Measurements from ENCODE around the gene KCNJ11.

KCNJ11 gene

GRCh38 chr11:17410606-17411379 is 22.3 kb upstream of the KCNJ11 start:
- Histone ChIP-seq H3F3A (ENCODE audit: insufficient read depth) (no peaks in the 10 kb centered on the region), H3K79me2 (ENCODE audit: insufficient read depth, low read length) (no peaks in the 10 kb centered on the region), H2AFZ (ENCODE audit: low read depth, low read length, severe bottlenecking) (no peak overlapping the region), H3K27ac (ENCODE audit: low read depth, low read length) (no peak overlapping the region), H3K9ac (ENCODE audit: low read length) (no peak overlapping the region), H3K36me3 (ENCODE audit: low read length) (no peaks in the 10 kb centered on the region), H3K9me3 (ENCODE audit: insufficient read depth, low read length) (no peaks in the 10 kb centered on the region), H3K27me3 (ENCODE audit: low read length) (no peaks in the 10 kb centered on the region), H3K4me3 (ENCODE audit: insufficient read depth, low read length, poor library complexity, severe bottlenecking) (no peak overlapping the region), H4K20me1 (ENCODE audit: low read depth, low read length) (no peaks in the 10 kb centered on the region), H3K4me2 (ENCODE audit: low read depth, low read length, poor library complexity, severe bottlenecking) (no peak overlapping the region), H3K9me2 (replicated peaks; ENCODE audit: insufficient read depth, low read length) (no peaks in the 10 kb centered on the region)
- no peak for TF ChIP-seq EZH2phosphoT487 (conservative IDR thresholded peaks at IDR 0.05; ENCODE audit: low read length)
- no peak for TF ChIP-seq CTCF (IDR thresholded peaks at IDR 0.05; ENCODE audit: insufficient read depth, low read length, poor library complexity, severe bottlenecking)

GRCh38 chr11:17408641-17409040 is 20.2 kb upstream of the KCNJ11 start:
- no peak overlapping the region for H3K9ac ChIP-seq (ENCODE audit: low read length)
- no peaks in the 10 kb centered on the region for H3K9me3 ChIP-seq (ENCODE audit: insufficient read depth, low read length)
- H3K27ac ChIP-seq (ENCODE audit: low read depth, low read length): no peak overlapping the region
- H3K9me2 ChIP-seq (replicated peaks; ENCODE audit: insufficient read depth, low read length): no peaks in the 10 kb centered on the region
- no peaks in the 10 kb centered on the region for H3F3A ChIP-seq (ENCODE audit: insufficient read depth)
- no peak overlapping the region for H2AFZ ChIP-seq (ENCODE audit: low read depth, low read length, severe bottlenecking)
- H4K20me1 ChIP-seq (ENCODE audit: low read depth, low read length): no peaks in the 10 kb centered on the region
- H3K79me2 ChIP-seq (ENCODE audit: insufficient read depth, low read length): no peaks in the 10 kb centered on the region
- TF ChIP-seq EZH2phosphoT487 (conservative IDR thresholded peaks at IDR 0.05; ENCODE audit: low read length) (no peak), CTCF (IDR thresholded peaks at IDR 0.05; ENCODE audit: insufficient read depth, low read length, poor library complexity, severe bottlenecking) (no peak)
- no peaks in the 10 kb centered on the region for H3K36me3 ChIP-seq (ENCODE audit: low read length)
- H3K4me2 ChIP-seq (ENCODE audit: low read depth, low read length, poor library complexity, severe bottlenecking): no peak overlapping the region
- no peak overlapping the region for H3K4me3 ChIP-seq (ENCODE audit: insufficient read depth, low read length, poor library complexity, severe bottlenecking)
- H3K27me3 ChIP-seq (ENCODE audit: low read length): no peaks in the 10 kb centered on the region

GRCh38 chr11:17408026-17408425 is 19.6 kb upstream of the KCNJ11 start:
- Histone ChIP-seq H3K9ac (ENCODE audit: low read length) (no peak overlapping the region), H3K4me2 (ENCODE audit: low read depth, low read length, poor library complexity, severe bottlenecking) (no peak overlapping the region), H3K79me2 (ENCODE audit: insufficient read depth, low read length) (no peaks in the 10 kb centered on the region), H2AFZ (ENCODE audit: low read depth, low read length, severe bottlenecking) (no peak overlapping the region), H3K4me3 (ENCODE audit: insufficient read depth, low read length, poor library complexity, severe bottlenecking) (no peak overlapping the region), H3K9me3 (ENCODE audit: insufficient read depth, low read length) (no peaks in the 10 kb centered on the region), H3F3A (ENCODE audit: insufficient read depth) (no peaks in the 10 kb centered on the region), H3K9me2 (replicated peaks; ENCODE audit: insufficient read depth, low read length) (no peaks in the 10 kb centered on the region), H3K36me3 (ENCODE audit: low read length) (no peaks in the 10 kb centered on the region), H3K27me3 (ENCODE audit: low read length) (no peaks in the 10 kb centered on the region), H3K27ac (ENCODE audit: low read depth, low read length) (no peak overlapping the region), H4K20me1 (ENCODE audit: low read depth, low read length) (no peaks in the 10 kb centered on the region)
- TF ChIP-seq CTCF (IDR thresholded peaks at IDR 0.05; ENCODE audit: insufficient read depth, low read length, poor library complexity, severe bottlenecking) (no peak), EZH2phosphoT487 (conservative IDR thresholded peaks at IDR 0.05; ENCODE audit: low read length) (no peak)
